ENCODE results near the gene ERICH2.

Gene ERICH2

GRCh38 chr2:170762760-170763159, 7.4 kb upstream of the ERICH2 start:
- Histone ChIP-seq H2AFZ (ENCODE audit: low read length) (no peak overlapping the region), H3K9ac (ENCODE audit: low read length) (no peak overlapping the region), H3K27me3 (replicated peaks; ENCODE audit: insufficient read depth, low read length) (no peaks in the 10 kb centered on the region), H3K9me3 (replicated peaks; ENCODE audit: insufficient read depth, low read length) (no peaks in the 10 kb centered on the region), H3K4me2 (ENCODE audit: low read depth, low read length) (no peak overlapping the region), H3K4me1 (ENCODE audit: low read length) (no peaks in the 10 kb centered on the region), H3K36me3 (replicated peaks; ENCODE audit: insufficient read depth, low read length) (no peaks in the 10 kb centered on the region), H3K9me2 (replicated peaks; ENCODE audit: insufficient read depth, low read length) (no peaks in the 10 kb centered on the region), H3F3A (ENCODE audit: insufficient read depth, low read length) (no peaks in the 10 kb centered on the region), H3K4me3 (ENCODE audit: low read length) (no peak overlapping the region), H3K79me2 (ENCODE audit: low read length) (no peaks in the 10 kb centered on the region), H3K27ac (ENCODE audit: low read length) (no peak overlapping the region), H4K20me1 (ENCODE audit: insufficient read depth, low read length) (no peaks in the 10 kb centered on the region)
- no peak for DNase-seq
- TF ChIP-seq EZH2 (optimal IDR thresholded peaks at IDR 0.05; ENCODE audit: low read depth, low read length) (no peak), EZH2phosphoT487 (IDR thresholded peaks at IDR 0.05; ENCODE audit: low read length) (no peak)

- no peaks in the 10 kb centered on the region for H4K20me1 ChIP-seq (ENCODE audit: insufficient read depth, low read length)
- H3K4me2 ChIP-seq (ENCODE audit: low read depth, low read length): no peak overlapping the region
- H3K27ac ChIP-seq (ENCODE audit: low read length): no peak overlapping the region
- no peaks in the 10 kb centered on the region for H3K27me3 ChIP-seq (replicated peaks; ENCODE audit: insufficient read depth, low read length)
- H3K4me1 ChIP-seq (ENCODE audit: low read length): no peaks in the 10 kb centered on the region
- no peak for DNase-seq
- no peaks in the 10 kb centered on the region for H3K36me3 ChIP-seq (replicated peaks; ENCODE audit: insufficient read depth, low read length)
- TF ChIP-seq EZH2phosphoT487 (IDR thresholded peaks at IDR 0.05; ENCODE audit: low read length) (no peak), EZH2 (optimal IDR thresholded peaks at IDR 0.05; ENCODE audit: low read depth, low read length) (no peak)
- TF ChIP-seq, protein P1, sequence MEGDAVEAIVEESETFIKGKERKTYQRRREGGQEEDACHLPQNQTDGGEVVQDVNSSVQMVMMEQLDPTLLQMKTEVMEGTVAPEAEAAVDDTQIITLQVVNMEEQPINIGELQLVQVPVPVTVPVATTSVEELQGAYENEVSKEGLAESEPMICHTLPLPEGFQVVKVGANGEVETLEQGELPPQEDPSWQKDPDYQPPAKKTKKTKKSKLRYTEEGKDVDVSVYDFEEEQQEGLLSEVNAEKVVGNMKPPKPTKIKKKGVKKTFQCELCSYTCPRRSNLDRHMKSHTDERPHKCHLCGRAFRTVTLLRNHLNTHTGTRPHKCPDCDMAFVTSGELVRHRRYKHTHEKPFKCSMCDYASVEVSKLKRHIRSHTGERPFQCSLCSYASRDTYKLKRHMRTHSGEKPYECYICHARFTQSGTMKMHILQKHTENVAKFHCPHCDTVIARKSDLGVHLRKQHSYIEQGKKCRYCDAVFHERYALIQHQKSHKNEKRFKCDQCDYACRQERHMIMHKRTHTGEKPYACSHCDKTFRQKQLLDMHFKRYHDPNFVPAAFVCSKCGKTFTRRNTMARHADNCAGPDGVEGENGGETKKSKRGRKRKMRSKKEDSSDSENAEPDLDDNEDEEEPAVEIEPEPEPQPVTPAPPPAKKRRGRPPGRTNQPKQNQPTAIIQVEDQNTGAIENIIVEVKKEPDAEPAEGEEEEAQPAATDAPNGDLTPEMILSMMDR (IDR thresholded peaks at IDR 0.05; ENCODE audit: low read length): no peak
- no peak overlapping the region for H3K4me3 ChIP-seq (ENCODE audit: low read length)
- H3K9me2 ChIP-seq (replicated peaks; ENCODE audit: insufficient read depth, low read length): no peaks in the 10 kb centered on the region
- H3K9ac ChIP-seq (ENCODE audit: low read length): no peak overlapping the region
- no peaks in the 10 kb centered on the region for H3K79me2 ChIP-seq (ENCODE audit: low read length)
- H3F3A ChIP-seq (ENCODE audit: insufficient read depth, low read length): no peaks in the 10 kb centered on the region
- H3K9me3 ChIP-seq (replicated peaks; ENCODE audit: insufficient read depth, low read length): no peaks in the 10 kb centered on the region
- no peak overlapping the region for H2AFZ ChIP-seq (ENCODE audit: low read length)
These were observed 6.9 kb upstream of the ERICH2 start for GRCh38 chr2:170763232-170763631.

- Histone ChIP-seq H3F3A (ENCODE audit: insufficient read depth, low read length) (no peaks in the 10 kb centered on the region), H3K27ac (ENCODE audit: low read length) (no peak overlapping the region), H4K20me1 (ENCODE audit: insufficient read depth, low read length) (no peaks in the 10 kb centered on the region), H3K4me1 (ENCODE audit: low read length) (no peaks in the 10 kb centered on the region), H3K9me3 (replicated peaks; ENCODE audit: insufficient read depth, low read length) (no peaks in the 10 kb centered on the region), H3K79me2 (ENCODE audit: low read length) (no peaks in the 10 kb centered on the region), H3K4me3 (ENCODE audit: low read length) (no peak overlapping the region), H3K27me3 (replicated peaks; ENCODE audit: insufficient read depth, low read length) (no peaks in the 10 kb centered on the region), H2AFZ (ENCODE audit: low read length) (no peak overlapping the region), H3K4me2 (ENCODE audit: low read depth, low read length) (no peak overlapping the region), H3K36me3 (replicated peaks; ENCODE audit: insufficient read depth, low read length) (no peaks in the 10 kb centered on the region), H3K9ac (ENCODE audit: low read length) (no peak overlapping the region), H3K9me2 (replicated peaks; ENCODE audit: insufficient read depth, low read length) (no peaks in the 10 kb centered on the region)
- no peak for TF ChIP-seq EZH2 (optimal IDR thresholded peaks at IDR 0.05; ENCODE audit: low read depth, low read length)
- TF ChIP-seq, protein P1 (IDR thresholded peaks at IDR 0.05; ENCODE audit: low read length): no peak
- no peak for TF ChIP-seq EZH2phosphoT487 (IDR thresholded peaks at IDR 0.05; ENCODE audit: low read length)
- no peak for DNase-seq
These were observed 5.3 kb upstream of the ERICH2 start for GRCh38 chr2:170764880-170765261.

DNA sequence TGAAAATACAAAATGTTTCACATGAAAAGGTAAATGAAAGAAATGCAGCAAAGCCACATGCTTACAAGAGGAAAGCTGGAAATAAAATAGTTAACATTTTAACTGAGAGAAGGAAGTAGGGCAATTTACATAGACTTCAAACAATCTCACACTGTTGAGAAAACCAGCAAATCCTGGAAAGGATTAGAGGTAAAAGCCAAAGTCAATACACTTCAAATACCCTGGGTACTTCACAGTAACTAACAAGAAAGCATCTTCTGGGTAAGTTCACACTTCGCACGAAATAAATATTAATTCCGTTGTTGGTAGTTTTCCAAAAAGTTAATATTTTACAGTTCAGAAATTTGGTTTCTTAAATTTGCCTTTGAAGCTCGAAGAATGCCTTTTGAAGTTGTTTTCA, 3.5 kb upstream of the ERICH2 start:
- no peaks in the 10 kb centered on the region for H3K9me3 ChIP-seq (replicated peaks; ENCODE audit: insufficient read depth, low read length)
- H3K27ac ChIP-seq (ENCODE audit: low read length): no peak overlapping the region
- no peak overlapping the region for H2AFZ ChIP-seq (ENCODE audit: low read length)
- H3K36me3 ChIP-seq (replicated peaks; ENCODE audit: insufficient read depth, low read length): no peaks in the 10 kb centered on the region
- H3K4me1 ChIP-seq (ENCODE audit: low read length): no peaks in the 10 kb centered on the region
- H3K9me2 ChIP-seq (replicated peaks; ENCODE audit: insufficient read depth, low read length): no peaks in the 10 kb centered on the region
- no peaks in the 10 kb centered on the region for H4K20me1 ChIP-seq (ENCODE audit: insufficient read depth, low read length)
- no peak overlapping the region for H3K4me2 ChIP-seq (ENCODE audit: low read depth, low read length)
- H3K9ac ChIP-seq (ENCODE audit: low read length): no peak overlapping the region
- TF ChIP-seq, protein P1 (IDR thresholded peaks at IDR 0.05; ENCODE audit: low read length): no peak
- TF ChIP-seq EZH2phosphoT487 (IDR thresholded peaks at IDR 0.05; ENCODE audit: low read length): no peak
- TF ChIP-seq EZH2 (optimal IDR thresholded peaks at IDR 0.05; ENCODE audit: low read depth, low read length): no peak
- no peaks in the 10 kb centered on the region for H3F3A ChIP-seq (ENCODE audit: insufficient read depth, low read length)
- no peak for DNase-seq
- no peak overlapping the region for H3K4me3 ChIP-seq (ENCODE audit: low read length)
- 0 out of 2 replicates have a peak, but pooled peaks cover 2% of the 10 kb centered on the region for H3K27me3 ChIP-seq (replicated peaks; ENCODE audit: insufficient read depth, low read length)
- H3K79me2 ChIP-seq (ENCODE audit: low read length): no peaks in the 10 kb centered on the region
